ENCODE measurements around the gene VPS35.

Gene VPS35

DNA sequence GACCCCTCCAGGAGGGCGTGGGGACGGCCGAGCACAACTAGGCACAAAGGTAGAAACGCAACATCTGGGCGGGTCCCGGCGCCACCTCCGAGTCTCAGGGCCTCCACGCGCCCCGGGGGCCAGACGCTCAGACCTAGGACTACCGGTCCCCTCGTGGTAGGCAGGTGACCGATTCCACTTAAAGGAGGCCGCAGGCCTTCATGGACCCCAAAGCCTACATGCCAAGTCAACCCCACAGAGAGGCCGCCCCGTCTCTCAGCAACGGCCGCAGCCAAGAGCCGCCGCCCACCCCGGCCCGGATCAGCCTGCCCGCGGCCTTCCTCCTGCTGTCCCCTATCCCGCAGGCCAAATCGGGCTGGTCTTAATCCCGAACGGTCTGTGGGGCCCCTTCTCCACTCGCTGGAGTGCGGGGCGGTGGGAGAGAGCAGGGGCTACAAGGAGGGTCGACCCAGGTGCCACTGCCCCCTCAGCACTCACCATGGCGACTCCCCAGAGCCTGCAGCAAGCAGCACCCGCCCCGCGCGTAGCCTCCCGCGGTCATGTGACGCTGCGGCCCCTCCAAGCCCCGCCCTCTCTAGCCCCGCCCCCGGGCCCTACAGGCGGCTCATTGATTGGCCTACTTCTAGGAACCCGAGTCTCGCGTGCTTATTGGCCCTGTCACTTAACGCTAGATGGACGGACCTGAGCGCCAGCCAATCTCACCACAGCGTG is at the start of gene VPS35:
TSS of gene VPS35 (minus strand) at position 525 of the 711 bp plus-strand sequence. CDS start at position 480, 45 bp downstream.
- DNase-seq (ENCODE audit: low spot score) = peak; percentile 98

DNA sequence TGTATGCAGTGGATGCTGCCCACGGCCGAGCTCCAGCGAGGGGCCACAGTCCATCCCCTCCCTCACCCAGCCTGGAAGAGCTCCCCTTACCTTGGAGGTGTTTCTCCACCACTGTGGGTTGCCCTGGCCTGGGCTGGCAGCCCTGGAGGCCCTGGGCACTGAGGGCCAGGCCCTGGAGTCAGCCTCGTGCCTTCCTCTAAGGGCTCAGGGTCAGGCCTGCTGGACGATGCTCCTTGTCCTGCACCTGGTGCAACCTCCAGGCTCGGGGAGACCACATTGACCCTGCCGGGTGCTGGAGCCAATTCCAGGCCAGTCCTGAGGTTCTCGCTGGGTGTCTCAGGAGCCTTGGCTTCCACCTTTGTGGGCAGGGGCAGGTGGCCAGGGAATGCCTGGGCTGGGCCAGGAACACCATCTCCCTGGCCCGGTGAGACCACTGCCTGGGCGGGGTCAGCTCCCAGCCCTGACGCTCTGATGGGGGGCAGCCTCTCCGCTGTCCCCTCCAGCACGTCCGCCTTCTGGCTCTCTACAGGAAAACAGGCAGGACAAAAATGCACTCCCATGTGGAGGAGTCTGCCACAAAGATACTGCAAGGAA is 48.7 kb upstream of the VPS35 start:
- no peak for DNase-seq (ENCODE audit: low spot score)

DNA sequence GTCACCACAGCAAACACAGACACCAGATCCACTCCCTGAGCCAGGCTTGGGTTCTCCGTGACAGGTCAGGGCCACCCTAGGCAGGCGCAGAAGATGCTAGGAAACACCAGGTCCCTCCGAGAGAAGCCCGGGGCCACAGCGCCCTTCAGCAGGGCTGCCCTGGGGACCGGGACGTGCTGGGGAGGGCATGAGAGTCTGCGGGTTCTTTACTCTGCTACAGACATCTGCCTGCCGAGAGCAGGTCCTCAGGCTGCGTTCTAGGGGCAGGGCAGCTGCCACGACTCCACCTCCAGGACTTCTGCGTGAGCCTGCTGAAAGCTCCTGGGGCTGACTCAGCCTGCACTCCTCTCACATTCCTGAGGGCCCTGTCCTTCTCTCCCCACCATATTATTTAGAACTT is 47.7 kb upstream of the VPS35 start:
- peak; percentile 40 for DNase-seq (ENCODE audit: low spot score)

DNA sequence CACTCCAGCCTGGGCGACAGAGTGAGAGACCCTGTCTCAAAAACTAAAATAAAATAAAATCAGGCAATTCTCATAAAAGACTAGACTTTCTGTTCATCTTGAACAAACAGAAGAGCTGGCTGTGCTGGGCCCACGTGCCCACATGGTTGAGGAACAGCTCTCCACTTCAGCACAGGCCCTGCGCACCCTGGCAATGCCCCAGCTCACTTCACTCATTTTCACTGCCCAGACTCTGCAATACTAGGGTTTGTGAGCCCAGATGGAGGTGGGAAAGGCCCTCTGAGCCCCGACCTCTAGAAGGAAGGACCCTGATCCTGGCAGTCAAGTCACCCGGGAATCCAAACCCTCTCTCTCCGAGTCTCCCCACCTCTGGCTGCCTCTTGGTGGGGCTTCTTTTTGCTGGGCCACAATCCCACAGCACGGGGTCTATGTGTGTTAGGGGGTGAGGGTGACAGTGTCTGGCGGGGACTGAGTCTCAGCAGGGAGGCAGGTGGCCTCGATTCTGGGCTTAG is 44.4 kb upstream of the VPS35 start:
- no peak for DNase-seq (ENCODE audit: low spot score)

DNA sequence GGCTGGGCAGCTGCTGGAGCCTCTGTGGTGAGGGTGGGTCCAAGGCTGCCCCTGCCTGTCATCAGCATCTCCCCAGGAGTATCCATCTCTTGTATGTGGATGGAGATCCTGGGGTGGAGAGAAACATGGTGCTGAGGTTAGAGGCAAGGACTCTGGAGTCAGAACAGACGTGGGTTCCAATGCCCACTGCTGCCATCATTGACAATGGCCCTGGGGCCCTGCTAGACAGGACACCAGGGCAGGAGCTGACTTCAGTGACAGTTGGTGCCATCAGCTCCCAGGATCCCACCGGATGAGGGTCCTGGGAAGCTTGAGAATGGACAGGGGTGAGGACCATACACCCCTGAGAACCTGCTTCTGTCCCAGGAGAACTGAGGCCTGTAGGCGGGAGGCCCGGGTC is 43.6 kb upstream of the VPS35 start:
- DNase-seq (ENCODE audit: low spot score) = no peak

DNA sequence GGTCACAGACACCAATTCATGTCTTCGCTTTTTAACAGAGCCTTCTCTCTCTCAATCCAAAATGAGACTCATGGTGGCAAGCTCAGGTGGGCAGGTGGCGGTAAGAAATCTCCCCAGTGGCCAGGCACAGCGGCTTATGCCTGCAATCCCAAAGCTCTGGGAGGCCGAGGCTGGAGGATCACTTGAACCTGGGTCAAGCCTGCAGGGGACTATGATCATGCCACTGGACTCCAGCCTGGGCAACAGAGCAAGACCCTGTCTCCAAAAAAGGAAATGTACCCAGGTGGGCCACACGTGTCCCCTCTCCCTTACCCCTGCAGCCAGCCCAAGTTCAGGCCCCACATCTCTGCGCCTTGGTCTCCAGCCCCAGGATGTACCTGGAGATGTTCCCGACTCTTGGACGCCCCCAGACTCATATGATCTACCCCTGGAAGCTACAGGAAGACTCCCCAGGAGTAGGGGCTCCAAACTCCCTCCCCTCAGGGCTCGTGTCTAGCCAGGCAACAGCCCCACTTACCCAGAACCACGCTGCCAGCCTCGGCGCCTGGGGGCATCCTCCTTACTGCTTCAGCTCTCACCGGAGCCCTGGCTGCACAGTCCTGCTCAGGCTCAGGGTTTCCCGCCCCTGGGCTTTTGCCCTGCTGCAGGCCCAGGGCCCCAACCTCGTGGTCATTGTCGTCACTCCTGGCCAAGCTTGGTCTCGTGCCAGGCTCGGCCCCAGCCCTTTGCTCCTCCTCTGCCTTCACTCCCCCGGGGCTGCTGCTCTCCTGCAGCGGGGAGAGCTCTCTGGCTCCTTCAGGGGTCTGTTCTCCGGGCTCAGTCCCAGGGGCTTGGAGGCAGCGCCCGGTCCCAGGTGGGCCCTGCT is 42.9 kb upstream of the VPS35 start:
- DNase-seq (ENCODE audit: low spot score) = no peak

DNA sequence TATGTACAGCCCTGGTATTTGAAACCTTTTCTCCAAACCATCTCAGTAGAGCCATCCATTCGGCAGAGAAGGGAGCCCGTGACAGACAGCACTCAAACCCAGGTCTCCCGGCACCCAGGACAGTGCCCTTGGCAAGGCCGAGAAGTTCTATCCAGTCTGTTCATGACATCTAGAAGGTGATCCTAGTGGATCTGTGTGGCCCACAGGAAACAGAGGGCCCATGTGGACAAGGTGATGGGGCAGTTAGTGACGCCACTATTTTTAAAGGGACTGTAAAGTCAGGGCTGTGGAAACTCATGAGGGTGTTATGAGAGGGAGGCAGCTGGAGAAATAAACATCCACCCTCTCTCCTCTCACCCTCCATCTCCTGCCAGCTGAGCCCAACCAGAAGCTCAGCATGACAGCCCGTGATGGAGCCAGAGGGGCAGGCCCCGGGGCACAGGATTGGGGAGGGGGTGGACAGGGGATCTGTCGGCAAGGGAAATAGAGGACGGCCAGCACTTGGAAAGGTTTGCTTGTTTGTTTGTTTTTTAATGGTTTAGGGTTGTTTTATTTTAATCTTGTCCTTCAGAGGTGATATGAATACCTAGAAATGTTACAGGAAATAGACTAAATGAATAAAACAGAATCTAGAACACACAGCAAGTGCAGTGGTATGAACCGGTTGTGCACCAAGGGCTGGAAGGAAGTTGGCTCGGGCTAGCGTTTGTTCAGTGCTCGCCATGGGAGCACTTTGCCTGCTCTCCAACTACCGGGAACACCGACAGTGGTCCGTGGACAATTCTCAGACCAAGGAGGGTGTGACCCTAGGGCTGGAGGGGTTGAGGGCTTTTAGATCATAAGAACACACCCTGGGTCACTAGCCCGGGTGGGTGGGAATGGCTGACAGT is 42.1 kb upstream of the VPS35 start:
- DNase-seq (ENCODE audit: low spot score) = no peak

DNA sequence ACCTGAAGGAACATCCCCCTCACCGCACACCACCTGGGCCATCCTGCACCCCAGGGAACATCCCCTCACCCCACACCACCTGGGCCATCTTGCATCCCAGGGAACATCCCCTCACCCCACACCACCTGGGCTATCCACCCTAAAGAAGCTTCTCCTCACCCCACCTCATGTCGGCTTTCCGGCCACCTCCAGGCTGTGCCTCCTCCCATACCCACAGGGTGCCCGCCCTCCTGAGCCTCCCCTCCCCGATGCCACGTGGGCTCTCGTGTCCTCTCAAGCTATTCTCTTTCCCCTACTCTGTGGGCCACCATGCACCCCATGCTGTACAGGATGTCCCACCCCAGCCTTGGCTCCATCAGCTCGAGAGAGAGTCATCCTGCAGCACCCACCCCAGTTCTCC is 41.1 kb upstream of the VPS35 start:
- DNase-seq (ENCODE audit: low spot score) = no peak

DNA sequence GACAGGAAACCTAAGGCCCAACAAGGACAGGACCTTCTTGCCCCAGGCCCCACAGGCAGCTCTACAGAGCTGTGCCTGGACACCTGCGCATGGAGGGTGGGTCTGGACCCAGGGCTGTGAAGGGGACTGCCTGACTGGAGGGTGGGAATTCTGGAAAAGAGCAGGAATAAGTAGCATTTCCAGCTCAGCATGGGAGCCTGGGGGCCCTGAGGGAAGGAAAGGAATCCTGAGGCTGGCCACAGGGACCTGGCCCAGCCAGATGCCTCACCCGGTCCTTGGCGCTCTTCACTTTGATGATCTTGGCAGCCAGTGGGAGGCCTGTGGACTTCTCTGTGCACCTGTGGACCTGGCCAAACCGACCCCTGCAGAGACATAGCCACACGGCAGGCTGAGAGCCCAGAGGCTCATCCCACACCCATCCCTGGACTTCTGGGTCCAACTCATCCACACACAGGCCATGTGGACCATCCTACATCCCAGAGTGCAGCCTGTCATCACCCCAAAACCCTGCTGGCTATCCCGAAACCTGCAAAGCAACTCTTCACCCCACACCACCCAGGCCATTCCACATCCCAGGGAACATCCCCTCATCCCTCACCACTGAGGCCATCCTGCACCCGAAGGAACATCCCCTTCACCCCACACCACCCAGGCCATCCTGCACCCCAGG is 40.5 kb upstream of the VPS35 start:
- no peak for DNase-seq (ENCODE audit: low spot score)

DNA sequence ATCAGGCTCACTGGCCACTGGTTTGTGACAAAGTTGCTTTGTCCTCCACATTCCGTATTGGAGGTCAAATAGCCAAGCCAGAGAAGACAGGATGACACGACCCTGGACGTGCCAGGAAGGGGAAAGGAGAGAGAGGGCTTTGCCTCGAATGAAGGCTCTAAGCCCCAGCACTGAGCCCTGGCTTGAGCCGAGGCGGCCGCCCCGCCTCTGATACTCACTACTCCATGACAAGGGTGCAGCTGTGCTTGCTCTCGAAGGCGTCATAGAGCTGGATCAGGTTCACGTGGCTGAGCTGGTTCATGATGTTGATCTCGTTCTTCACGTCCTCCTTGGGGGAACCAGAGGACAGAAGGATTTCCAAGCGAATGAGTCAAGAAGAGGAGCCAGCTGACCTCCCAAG is 39.8 kb upstream of the VPS35 start:
- no peak for DNase-seq (ENCODE audit: low spot score)

DNA sequence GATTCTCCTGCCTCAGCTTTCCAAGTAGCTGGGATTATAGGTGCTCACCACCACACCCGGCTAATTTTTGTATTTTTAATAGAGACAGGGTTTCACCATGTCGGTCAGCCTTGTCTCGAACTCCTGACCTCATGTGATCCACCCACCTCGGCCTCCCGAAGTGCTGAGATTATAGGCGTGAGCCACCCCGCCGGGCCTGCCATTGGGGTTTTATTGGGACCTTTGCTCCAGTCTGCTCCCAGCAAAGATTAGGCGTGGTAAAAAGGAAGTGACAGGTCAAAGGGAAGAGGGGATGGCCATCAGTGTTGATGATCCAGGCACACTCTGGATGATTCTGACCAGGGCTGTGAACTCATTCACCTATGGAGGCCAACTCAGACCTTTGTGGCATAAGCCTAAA is 38.7 kb upstream of the VPS35 start:
- DNase-seq (ENCODE audit: low spot score) = no peak

DNA sequence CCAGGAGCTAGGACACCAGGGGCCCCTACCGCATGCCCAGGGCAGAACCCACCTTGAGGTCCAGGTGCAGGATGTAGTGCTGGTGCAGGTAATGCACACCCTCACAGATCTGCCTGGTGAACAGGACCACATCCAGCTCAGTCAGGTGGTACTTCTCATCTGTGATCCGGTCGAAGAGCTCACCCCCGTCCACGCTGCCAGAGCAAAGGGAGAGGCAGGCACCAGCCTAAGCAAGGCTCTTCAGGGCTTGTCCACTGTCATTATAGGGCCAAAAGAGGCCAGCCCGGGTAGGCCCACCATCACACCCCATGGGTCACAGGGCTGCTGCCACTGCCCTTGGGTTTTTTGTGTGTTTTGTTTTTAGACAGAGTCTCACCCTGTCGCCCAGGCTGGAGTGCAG is 38.2 kb upstream of the VPS35 start:
- DNase-seq (ENCODE audit: low spot score) = no peak

DNA sequence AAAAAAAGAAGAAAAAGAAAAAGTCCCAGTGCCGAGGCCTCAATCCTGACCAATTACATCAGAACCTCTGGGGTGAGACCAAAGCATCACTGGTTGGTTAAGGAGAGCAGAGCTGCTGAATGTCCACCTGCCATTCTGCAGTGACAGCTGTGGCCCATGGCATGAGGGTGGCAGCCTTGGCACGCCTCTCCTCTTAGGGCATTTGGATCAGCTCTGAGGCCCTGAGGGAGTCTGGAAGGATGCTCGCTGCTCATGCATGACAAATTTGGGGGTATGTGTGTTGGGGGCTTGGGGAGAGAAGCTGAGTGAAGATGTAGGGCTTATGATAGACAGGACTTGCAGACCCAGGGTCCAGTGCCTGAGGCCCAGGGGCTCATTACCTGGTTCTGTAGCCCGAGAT is 32.9 kb upstream of the VPS35 start:
- no peak for DNase-seq (ENCODE audit: low spot score)

DNA sequence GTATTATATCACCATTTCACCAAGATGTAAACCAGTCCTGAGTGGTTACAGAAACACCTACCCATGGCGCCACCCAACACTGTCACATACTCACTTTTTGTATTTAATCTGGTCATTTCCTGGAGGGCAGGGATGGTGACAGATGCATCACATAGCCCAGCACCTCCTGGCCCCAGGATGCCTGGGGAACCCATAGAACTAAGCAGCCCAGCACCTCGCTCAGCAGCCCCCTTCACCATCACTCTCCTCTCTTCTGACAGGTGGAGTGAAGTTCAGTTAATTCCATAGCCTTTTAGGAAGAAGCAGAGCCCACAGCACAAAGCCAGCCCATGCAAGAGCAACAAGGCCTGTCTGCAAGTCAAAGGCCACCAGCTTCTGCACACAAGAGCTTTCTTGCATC is 31.6 kb upstream of the VPS35 start:
- no peak for DNase-seq (ENCODE audit: low spot score)

DNA sequence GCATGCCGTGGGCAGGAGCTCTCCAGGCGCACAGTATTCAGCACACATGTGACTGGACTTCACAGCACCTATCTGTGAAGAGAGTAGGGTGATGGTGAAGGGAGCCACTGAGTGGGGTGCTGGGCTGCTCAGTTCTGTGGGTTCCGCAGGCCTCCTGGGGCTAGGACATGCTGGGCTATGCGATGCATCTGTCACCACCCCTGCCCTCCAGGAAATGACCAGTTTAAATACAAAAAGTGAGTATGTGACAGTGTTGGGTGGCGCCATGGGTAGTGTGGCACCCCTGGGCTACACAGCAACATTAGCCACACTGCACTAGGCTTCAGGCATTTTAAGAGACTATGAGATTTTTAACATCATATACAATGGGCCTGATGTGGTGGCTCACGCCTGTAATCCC is 30.6 kb upstream of the VPS35 start:
- DNase-seq (ENCODE audit: low spot score) = no peak

DNA sequence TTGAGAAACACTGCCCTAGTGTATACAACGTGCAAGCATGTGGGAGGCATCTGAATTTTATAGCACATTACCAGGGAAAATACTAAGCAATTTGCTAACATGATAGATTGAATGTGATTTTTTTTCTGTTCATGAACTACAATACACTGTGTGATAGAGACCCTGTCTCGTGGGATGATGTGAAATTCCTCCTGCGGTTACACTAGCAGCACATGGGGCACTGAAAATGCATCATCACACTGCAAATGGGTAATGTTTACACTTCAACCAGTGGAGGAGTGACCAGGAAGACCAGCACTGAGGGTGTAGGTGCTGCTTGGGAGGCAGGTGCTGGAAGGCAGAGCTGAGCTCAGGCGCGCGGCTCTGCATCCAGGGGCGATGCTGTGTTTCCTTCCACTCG is 29.2 kb upstream of the VPS35 start:
- DNase-seq (ENCODE audit: low spot score) = no peak

DNA sequence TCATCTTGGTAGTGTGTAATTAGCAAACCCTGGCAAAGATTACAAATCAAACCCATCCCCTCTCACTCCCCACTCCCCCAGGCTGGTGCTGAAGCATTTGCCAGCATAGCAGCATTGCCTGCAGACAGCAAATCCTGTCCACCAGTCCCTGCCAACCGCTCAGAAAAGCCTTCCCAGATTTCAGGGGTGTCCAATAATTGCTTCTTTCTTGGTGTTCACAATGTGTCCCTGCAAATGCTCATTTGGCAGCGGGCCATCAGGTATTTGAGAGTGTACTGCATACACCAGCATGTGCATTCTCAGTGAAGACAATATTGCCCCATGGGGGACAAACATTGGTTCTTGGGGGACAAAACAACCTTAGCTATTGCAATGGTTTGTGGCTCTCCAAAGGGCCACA is 28.7 kb upstream of the VPS35 start:
- DNase-seq (ENCODE audit: low spot score) = no peak

DNA sequence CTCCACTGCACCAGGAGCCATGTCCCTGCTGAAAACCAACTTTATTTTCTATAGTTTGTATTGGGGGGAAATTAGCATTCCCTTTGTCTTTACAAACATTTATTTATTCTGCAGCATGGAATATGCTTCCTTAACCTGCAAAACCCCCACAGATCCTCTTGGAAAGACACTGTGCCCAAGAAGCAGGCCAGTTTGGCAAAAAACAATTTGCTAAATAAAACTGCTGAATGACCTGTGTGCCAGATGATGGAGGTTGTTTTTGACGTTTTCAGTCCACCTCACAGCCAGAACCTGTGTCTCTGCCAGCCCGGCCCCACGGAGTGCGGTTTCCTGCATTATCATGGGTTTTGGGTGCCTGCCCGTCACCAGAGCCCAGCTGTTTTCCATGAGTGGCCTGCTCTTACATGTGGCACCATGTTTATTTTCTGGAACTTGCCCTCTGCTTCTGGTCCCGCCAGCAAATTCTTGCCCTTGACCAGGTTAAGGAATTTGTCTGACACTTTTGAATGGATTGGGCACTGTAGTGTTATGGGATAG is 26.9 kb upstream of the VPS35 start:
- DNase-seq (ENCODE audit: low spot score) = no peak

DNA sequence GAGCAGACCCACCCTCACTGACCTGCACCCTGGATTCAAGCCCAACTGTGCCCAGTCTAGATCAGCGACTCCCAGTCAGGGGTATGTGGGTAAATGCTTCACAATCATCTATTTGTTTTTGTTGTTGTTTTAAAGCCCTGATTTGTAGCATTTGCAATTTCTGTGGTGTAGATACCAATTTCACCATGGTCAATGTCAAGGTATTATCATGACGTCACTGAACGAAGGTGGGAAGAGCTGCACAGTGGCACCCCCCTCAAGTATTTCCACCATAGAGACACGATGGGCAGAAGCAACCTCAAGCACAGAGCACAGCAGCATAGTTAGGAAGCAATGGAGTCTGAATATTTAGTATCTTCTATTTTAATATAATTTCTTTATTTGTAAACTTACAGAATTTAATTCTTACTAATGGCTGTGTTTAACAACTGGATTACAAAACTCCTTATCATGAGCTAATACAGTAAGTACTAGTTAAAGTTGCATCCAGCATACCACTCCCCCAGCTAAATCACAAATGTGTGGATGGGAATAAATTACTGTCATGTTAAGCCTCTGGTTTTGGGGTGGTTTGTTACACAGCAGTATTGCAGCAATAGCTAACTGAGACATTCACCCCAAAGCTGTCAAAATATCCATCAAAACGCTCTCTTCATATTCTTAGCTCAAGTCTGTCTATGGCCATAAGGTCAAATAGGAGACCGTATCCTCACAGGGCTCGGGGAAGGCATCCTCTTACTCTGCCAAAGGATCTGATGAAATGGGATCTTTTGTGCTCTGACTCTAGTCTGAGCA is 26.0 kb upstream of the VPS35 start:
- no peak for DNase-seq (ENCODE audit: low spot score)

DNA sequence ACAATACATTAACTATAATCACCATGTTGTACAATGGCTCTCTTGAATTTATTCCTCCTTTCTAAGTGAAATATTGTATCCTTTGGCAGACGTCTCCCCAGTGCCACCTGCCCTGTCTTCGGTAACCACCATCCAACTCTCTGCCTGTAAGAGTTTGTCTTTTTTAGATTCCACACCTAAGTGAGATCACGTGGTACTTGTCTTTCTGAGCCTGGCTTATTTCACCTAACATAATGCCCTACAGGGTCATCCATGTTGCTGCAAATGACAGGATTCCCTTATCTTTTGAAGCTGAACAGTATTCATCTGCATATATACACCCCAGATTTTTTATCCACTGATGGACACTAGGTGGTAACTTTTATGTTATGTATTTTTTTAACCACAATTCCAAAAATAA is 24.7 kb upstream of the VPS35 start:
- no peak for DNase-seq (ENCODE audit: low spot score)
